Neutrophil (primary cell): Measurements from ENCODE around the gene SH2D6.
A peak's percentile ranks its signal among the peaks of the same experiment; 100 is the strongest.

ENCODE experiments used
- H3K27ac ChIP-seq: fragments of 200-600 bp; sonication (generic); 2 replicates; pipeline ENCODE4 v1.5.1; 2016; ENCODE audit warnings: mild to moderate bottlenecking, moderate library complexity
- H3K27me3 ChIP-seq: fragments of 200-600 bp; sonication (generic); 2 replicates; pipeline ENCODE4 v1.6.0; 2016; ENCODE audit warnings: mild to moderate bottlenecking
- H3K36me3 ChIP-seq: fragments of 200-600 bp; sonication (generic); 2 replicates; pipeline ENCODE4 v1.5.1; 2017
- H3K4me1 ChIP-seq, 2 experiments: fragments of 200-600 bp in 1 of 2; sonication (generic) in 1 of 2; 1 replicate in 1 of 2; 2 replicates in 1 of 2; pipeline versions ENCODE4 v1.5.1 to v1.6.1; 2013 to 2016; ENCODE audit warnings: low read depth in 1 of 2, low read length in 1 of 2, mild to moderate bottlenecking in 1 of 2, moderate library complexity in 1 of 2; ENCODE audit not compliant: control insufficient read depth in 1 of 2, insufficient read depth in 1 of 2
- H3K4me3 ChIP-seq, 2 experiments: fragments of 200-600 bp in 1 of 2; sonication (generic) in 1 of 2; 1 replicate in 1 of 2; 2 replicates in 1 of 2; pipeline ENCODE4 v1.5.1; 2013 to 2016; ENCODE audit warnings: low read depth in 1 of 2, low read length in 1 of 2, mild to moderate bottlenecking in 1 of 2, moderate library complexity in 1 of 2
- H3K9me3 ChIP-seq: fragments of 200-600 bp; sonication (generic); 2 replicates; pipeline ENCODE4 v1.5.1; 2016
- TF ChIP-seq, protein P1 (sequence below): fragments of 200-600 bp; sonication (generic); IDR thresholded peaks from 2 replicates; pipeline ENCODE4 v1.5.1; 2016; ENCODE audit warnings: antibody characterized with exemption

The SH2D6 gene

GRCh38 chr2:85387754-85388153 is 30.8 kb upstream of the SH2D6 start:
- no peaks in the 10 kb centered on the region for H3K4me1 ChIP-seq
- H3K4me3 ChIP-seq = no peak overlapping the region
- no peak overlapping the region for H3K27ac ChIP-seq
- H3K27me3 ChIP-seq = no peaks in the 10 kb centered on the region
- H3K36me3 ChIP-seq = peaks cover 94% of the 10 kb centered on the region
- TF ChIP-seq, protein P1, sequence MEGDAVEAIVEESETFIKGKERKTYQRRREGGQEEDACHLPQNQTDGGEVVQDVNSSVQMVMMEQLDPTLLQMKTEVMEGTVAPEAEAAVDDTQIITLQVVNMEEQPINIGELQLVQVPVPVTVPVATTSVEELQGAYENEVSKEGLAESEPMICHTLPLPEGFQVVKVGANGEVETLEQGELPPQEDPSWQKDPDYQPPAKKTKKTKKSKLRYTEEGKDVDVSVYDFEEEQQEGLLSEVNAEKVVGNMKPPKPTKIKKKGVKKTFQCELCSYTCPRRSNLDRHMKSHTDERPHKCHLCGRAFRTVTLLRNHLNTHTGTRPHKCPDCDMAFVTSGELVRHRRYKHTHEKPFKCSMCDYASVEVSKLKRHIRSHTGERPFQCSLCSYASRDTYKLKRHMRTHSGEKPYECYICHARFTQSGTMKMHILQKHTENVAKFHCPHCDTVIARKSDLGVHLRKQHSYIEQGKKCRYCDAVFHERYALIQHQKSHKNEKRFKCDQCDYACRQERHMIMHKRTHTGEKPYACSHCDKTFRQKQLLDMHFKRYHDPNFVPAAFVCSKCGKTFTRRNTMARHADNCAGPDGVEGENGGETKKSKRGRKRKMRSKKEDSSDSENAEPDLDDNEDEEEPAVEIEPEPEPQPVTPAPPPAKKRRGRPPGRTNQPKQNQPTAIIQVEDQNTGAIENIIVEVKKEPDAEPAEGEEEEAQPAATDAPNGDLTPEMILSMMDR = no peak
- no peaks in the 10 kb centered on the region for H3K9me3 ChIP-seq

DNA sequence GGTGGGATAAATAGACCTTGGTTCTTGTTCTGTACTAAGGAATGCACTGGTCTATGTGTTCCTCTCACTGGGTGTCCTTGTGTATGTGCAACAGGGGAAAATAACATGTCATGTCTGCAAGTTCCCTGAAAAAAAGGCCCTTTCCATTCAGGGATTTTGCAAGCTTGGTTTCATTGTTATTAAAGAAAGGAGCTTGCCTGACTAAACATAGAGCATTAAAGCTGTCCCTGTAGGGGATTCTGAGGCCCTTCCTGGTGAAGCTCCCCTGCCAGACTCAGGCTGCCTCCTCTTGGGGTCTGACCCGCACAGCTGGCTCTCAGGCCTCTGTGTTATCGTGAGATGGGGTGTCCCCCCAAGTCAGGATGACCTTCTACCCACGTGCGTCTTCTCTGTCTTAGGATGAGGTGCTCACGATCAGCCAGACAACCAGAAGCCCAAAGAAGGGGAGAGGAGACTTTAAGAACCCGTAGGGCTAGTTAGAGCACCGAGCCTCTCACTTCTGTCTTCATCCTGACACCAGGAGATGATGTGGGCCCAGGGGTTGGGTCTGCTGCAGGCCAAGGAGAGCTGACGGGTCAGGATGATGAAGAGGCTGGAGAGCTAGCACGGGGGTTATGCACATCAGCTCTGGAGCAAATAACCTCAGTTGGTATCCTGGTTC is 29.5 kb upstream of the SH2D6 start:
- H3K36me3 ChIP-seq = peaks cover 97% of the 10 kb centered on the region
- no peaks in the 10 kb centered on the region for H3K9me3 ChIP-seq
- no peaks in the 10 kb centered on the region for H3K4me1 ChIP-seq
- no peak overlapping the region for H3K4me3 ChIP-seq
- no peaks in the 10 kb centered on the region for H3K27me3 ChIP-seq
- H3K27ac ChIP-seq = no peak overlapping the region
- TF ChIP-seq, protein P1 = no peak

- H3K4me1 ChIP-seq = no peaks in the 10 kb centered on the region
- peaks cover 97% of the 10 kb centered on the region for H3K36me3 ChIP-seq
- no peak overlapping the region for H3K27ac ChIP-seq
- H3K4me3 ChIP-seq = no peak overlapping the region
- H3K27me3 ChIP-seq = no peaks in the 10 kb centered on the region
- TF ChIP-seq, protein P1 = peak; percentile 46
- H3K9me3 ChIP-seq = no peaks in the 10 kb centered on the region
Measured at GRCh38 chr2:85390941-85391669, 27.4 kb upstream of the SH2D6 start.

- Histone ChIP-seq H3K4me3 (no peak overlapping the region), H3K36me3 (peaks cover 99% of the 10 kb centered on the region), H3K27ac (peak overlapping the region; percentile 29), H3K27me3 (no peaks in the 10 kb centered on the region), H3K9me3 (no peaks in the 10 kb centered on the region), H3K4me1 (no peaks in the 10 kb centered on the region)
- TF ChIP-seq, protein P1 = no peak
Measured at GRCh38 chr2:85393836-85394235, 24.7 kb upstream of the SH2D6 start.

DNA sequence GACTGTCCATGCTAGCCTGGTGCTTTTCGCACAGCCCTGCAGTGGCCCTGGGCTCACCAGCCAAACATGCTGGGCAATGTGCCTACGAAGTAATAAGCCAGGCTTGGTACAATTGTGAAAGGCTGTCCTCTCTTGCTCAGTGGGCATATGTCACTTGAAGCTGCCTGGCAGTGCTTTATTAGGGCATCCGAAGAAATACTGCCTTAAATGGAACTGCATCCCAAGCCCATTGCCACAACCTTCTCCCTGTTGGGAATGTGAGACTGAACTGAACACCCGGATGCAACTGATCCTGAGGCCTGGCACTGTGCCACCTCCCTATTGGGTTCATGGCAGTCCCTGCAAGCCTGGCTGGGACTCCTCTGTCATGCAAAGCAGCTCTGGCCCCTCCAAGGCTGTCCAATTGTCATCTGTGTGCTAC is 24.2 kb upstream of the SH2D6 start:
- Histone ChIP-seq H3K9me3 (no peaks in the 10 kb centered on the region), H3K4me3 (no peak overlapping the region), H3K36me3 (peaks cover 99% of the 10 kb centered on the region), H3K4me1 (no peaks in the 10 kb centered on the region), H3K27ac (peak overlapping the region; percentile 29), H3K27me3 (no peaks in the 10 kb centered on the region)
- TF ChIP-seq, protein P1 = no peak
